ENCODE measurements around the gene AFDN.

The AFDN gene

GRCh38 chr6:167807756-167808155 is 19.0 kb upstream of the AFDN start:
- TF ChIP-seq, protein P1, sequence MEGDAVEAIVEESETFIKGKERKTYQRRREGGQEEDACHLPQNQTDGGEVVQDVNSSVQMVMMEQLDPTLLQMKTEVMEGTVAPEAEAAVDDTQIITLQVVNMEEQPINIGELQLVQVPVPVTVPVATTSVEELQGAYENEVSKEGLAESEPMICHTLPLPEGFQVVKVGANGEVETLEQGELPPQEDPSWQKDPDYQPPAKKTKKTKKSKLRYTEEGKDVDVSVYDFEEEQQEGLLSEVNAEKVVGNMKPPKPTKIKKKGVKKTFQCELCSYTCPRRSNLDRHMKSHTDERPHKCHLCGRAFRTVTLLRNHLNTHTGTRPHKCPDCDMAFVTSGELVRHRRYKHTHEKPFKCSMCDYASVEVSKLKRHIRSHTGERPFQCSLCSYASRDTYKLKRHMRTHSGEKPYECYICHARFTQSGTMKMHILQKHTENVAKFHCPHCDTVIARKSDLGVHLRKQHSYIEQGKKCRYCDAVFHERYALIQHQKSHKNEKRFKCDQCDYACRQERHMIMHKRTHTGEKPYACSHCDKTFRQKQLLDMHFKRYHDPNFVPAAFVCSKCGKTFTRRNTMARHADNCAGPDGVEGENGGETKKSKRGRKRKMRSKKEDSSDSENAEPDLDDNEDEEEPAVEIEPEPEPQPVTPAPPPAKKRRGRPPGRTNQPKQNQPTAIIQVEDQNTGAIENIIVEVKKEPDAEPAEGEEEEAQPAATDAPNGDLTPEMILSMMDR (conservative IDR thresholded peaks at IDR 0.05; ENCODE audit: control insufficient read depth, insufficient read depth, low read depth, low read length), result no peak
- DNase-seq (ENCODE audit: low read depth), result no peak
- H3K4me3 ChIP-seq (ENCODE audit: control insufficient read depth, low read depth, low read length), result no peak overlapping the region

DNA sequence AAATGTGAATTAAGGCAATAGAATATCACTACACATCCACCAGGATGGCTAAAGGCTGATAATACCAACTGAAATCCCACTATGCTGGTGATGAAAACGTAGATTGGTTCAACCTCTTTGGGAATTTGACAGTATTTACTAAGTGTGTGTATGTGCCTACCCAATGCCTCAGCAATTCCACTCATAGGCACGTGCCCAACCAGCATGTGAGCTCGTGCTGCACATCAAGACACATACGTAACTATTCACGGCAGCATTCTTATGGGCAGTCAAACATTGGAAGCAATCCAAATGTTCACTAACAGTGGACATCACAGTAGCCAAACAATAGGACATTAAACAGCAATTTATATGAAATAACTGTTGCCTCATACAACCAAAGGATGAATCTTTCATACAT is 15.7 kb upstream of the AFDN start:
- TF ChIP-seq, protein P1 (conservative IDR thresholded peaks at IDR 0.05; ENCODE audit: control insufficient read depth, insufficient read depth, low read depth, low read length), result no peak
- DNase-seq (ENCODE audit: low read depth), result no peak
- no peak overlapping the region for H3K4me3 ChIP-seq (ENCODE audit: control insufficient read depth, low read depth, low read length)

GRCh38 chr6:167811442-167812087 is 15.1 kb upstream of the AFDN start:
- H3K4me3 ChIP-seq (ENCODE audit: control insufficient read depth, low read depth, low read length), result no peak overlapping the region
- DNase-seq (ENCODE audit: low read depth), result no peak
- TF ChIP-seq, protein P1 (conservative IDR thresholded peaks at IDR 0.05; ENCODE audit: control insufficient read depth, insufficient read depth, low read depth, low read length), result no peak

GRCh38 chr6:167812088-167812487 is 14.6 kb upstream of the AFDN start:
- no peak for DNase-seq (ENCODE audit: low read depth)
- H3K4me3 ChIP-seq (ENCODE audit: control insufficient read depth, low read depth, low read length), result no peak overlapping the region
- TF ChIP-seq, protein P1 (conservative IDR thresholded peaks at IDR 0.05; ENCODE audit: control insufficient read depth, insufficient read depth, low read depth, low read length), result no peak

GRCh38 chr6:167815296-167815980 is 11.3 kb upstream of the AFDN start:
- H3K4me3 ChIP-seq (ENCODE audit: control insufficient read depth, low read depth, low read length), result no peak overlapping the region
- DNase-seq (ENCODE audit: low read depth), result no peak
- TF ChIP-seq, protein P1 (conservative IDR thresholded peaks at IDR 0.05; ENCODE audit: control insufficient read depth, insufficient read depth, low read depth, low read length), result no peak

DNA sequence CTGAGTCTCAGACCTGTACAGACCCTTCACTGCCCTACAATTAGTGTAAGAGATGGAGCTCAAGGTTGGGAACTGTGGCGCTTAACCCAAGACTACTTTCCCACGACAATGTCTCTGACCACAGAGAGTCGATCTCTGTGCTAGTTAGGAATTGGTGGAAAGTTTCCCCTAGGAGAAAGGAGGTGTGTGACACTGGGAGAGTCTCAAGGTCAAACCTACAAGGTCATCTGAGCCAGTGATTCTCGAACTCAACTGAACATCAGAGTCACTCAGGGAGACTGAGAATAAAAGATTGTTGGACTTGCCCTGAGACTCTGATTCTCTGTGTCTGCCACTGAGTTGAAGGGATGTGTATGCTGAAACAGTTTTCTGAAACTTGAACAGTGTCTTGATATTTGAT is 9.7 kb upstream of the AFDN start:
- TF ChIP-seq, protein P1 (conservative IDR thresholded peaks at IDR 0.05; ENCODE audit: control insufficient read depth, insufficient read depth, low read depth, low read length), result no peak
- DNase-seq (ENCODE audit: low read depth), result no peak
- H3K4me3 ChIP-seq (ENCODE audit: control insufficient read depth, low read depth, low read length), result no peak overlapping the region

Data from fibroblast of mammary gland (primary cell).